Type B pancreatic cell (in vitro differentiated cells): ENCODE measurements around the gene COP1. TPM values are rescaled to one million over a fixed set of nuclear protein-coding genes. Genes with fewer than 3 reads are reported as not detected.

ENCODE experiments used
- DNase-seq: peaks from one replicate; pipeline ENCODE4 v3.0.0; 2021; ENCODE audit warnings: mixed read lengths; ENCODE audit not compliant: unreplicated experiment; ENCODE audit errors: extremely low spot score
- H3K27ac Mint-ChIP-seq: 2 replicates; pipeline ENCODE4 v1.8.0; 2021; ENCODE audit warnings: mild to moderate bottlenecking, mixed read lengths
- H3K27me3 Mint-ChIP-seq: 2 replicates; pipeline ENCODE4 v1.8.0; 2021; ENCODE audit warnings: mixed read lengths
- H3K36me3 Mint-ChIP-seq: 2 replicates; pipeline ENCODE4 v1.8.0; 2021; ENCODE audit warnings: mixed read lengths
- H3K4me1 Mint-ChIP-seq: one replicate; pipeline ENCODE4 v1.8.0; 2021; ENCODE audit warnings: mixed read lengths; ENCODE audit not compliant: unreplicated experiment
- H3K4me3 Mint-ChIP-seq: 2 replicates; pipeline ENCODE4 v1.8.0; 2021; ENCODE audit warnings: mild to moderate bottlenecking, mixed read lengths
- H3K9me3 Mint-ChIP-seq: 2 replicates; pipeline ENCODE4 v1.8.0; 2021; ENCODE audit warnings: mixed read lengths
- total RNA-seq: library from RNA; stranded (reverse); gene quantifications from 2 replicates; pipeline ENCODE4 v1.2.1, GENCODE V29; 2021; ENCODE audit warnings: low replicate concordance
- TF ChIP-seq, protein P1 (sequence below): fragments of 200-600 bp; sonication (generic); conservative IDR thresholded peaks from 2 replicates; pipeline ENCODE4 v1.5.0; 2021; ENCODE audit warnings: antibody characterized with exemption, mild to moderate bottlenecking

Gene COP1
- total RNA-seq, 1 donor from 2014 or later: 43.9 TPM

- Mint-ChIP-seq H3K27me3 (no peaks in the 10 kb centered on the region), H3K4me3 (no peak overlapping the region), H3K4me1 (no peaks in the 10 kb centered on the region), H3K36me3 (peaks cover 6% of the 10 kb centered on the region), H3K27ac (no peak overlapping the region), H3K9me3 (no peaks in the 10 kb centered on the region)
- TF ChIP-seq, protein P1, sequence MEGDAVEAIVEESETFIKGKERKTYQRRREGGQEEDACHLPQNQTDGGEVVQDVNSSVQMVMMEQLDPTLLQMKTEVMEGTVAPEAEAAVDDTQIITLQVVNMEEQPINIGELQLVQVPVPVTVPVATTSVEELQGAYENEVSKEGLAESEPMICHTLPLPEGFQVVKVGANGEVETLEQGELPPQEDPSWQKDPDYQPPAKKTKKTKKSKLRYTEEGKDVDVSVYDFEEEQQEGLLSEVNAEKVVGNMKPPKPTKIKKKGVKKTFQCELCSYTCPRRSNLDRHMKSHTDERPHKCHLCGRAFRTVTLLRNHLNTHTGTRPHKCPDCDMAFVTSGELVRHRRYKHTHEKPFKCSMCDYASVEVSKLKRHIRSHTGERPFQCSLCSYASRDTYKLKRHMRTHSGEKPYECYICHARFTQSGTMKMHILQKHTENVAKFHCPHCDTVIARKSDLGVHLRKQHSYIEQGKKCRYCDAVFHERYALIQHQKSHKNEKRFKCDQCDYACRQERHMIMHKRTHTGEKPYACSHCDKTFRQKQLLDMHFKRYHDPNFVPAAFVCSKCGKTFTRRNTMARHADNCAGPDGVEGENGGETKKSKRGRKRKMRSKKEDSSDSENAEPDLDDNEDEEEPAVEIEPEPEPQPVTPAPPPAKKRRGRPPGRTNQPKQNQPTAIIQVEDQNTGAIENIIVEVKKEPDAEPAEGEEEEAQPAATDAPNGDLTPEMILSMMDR: no peak
- DNase-seq: no peak
These were observed 155.1 kb downstream of the COP1 start for GRCh38 chr1:176051902-176052518.

- Mint-ChIP-seq H3K4me1 (no peaks in the 10 kb centered on the region), H3K27me3 (no peaks in the 10 kb centered on the region), H3K9me3 (no peaks in the 10 kb centered on the region), H3K4me3 (no peak overlapping the region), H3K27ac (no peak overlapping the region), H3K36me3 (peaks cover 3% of the 10 kb centered on the region)
- TF ChIP-seq, protein P1: no peak
- DNase-seq: no peak
These were observed 155.7 kb downstream of the COP1 start for GRCh38 chr1:176051402-176051801.

DNA sequence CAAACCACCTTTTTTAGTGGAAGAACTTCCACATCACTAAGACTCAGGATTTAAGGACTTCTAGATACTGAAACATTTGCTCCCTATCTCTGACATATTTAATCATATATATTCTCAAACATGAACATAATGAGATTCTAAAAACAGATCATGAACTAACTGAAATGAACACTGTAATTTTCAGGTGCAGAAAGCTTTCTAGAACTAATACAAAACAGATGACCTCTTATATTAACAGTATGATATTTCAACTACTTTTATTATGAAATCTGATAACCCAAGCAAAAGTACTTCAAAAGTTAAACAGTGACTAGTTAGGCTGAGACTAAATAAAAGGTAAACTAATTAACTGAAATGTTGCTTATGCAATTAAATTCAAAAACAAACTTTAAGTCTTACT lies 157.5 kb downstream of the COP1 start:
- no peaks in the 10 kb centered on the region for H3K9me3 Mint-ChIP-seq
- no peak for DNase-seq
- H3K36me3 Mint-ChIP-seq: no peaks in the 10 kb centered on the region
- no peaks in the 10 kb centered on the region for H3K27me3 Mint-ChIP-seq
- TF ChIP-seq, protein P1: no peak
- H3K4me1 Mint-ChIP-seq: no peaks in the 10 kb centered on the region
- no peak overlapping the region for H3K27ac Mint-ChIP-seq
- no peak overlapping the region for H3K4me3 Mint-ChIP-seq

GRCh38 chr1:176046926-176047325 lies 160.2 kb downstream of the COP1 start:
- no peaks in the 10 kb centered on the region for H3K9me3 Mint-ChIP-seq
- H3K4me1 Mint-ChIP-seq: no peaks in the 10 kb centered on the region
- H3K27me3 Mint-ChIP-seq: no peaks in the 10 kb centered on the region
- TF ChIP-seq, protein P1: no peak
- no peak for DNase-seq
- no peak overlapping the region for H3K27ac Mint-ChIP-seq
- no peak overlapping the region for H3K4me3 Mint-ChIP-seq
- H3K36me3 Mint-ChIP-seq: peaks cover 4% of the 10 kb centered on the region

DNA sequence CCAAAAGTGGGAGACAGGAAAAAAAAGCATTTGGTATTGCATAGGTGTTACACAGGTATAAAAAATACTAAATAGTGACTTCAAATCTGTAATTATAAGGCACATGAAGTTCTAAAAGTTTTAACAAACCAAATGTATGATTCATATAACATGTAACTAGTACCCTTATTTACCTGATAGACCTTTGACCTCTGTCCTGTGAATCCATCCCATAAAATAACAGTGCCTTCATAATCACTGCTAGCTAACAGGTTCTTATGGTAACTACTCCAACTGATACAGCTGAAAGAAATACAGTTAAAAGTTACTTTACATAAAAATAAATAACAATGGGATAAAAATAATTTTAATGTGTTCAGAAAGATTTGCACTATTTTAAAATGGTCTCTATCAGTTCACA lies 163.5 kb downstream of the COP1 start:
- no peak for DNase-seq
- H3K4me3 Mint-ChIP-seq: no peak overlapping the region
- no peaks in the 10 kb centered on the region for H3K27me3 Mint-ChIP-seq
- TF ChIP-seq, protein P1: no peak
- peaks cover 13% of the 10 kb centered on the region for H3K36me3 Mint-ChIP-seq
- no peaks in the 10 kb centered on the region for H3K9me3 Mint-ChIP-seq
- H3K27ac Mint-ChIP-seq: no peak overlapping the region
- H3K4me1 Mint-ChIP-seq: no peaks in the 10 kb centered on the region

- Mint-ChIP-seq H3K27ac (no peak overlapping the region), H3K4me1 (no peaks in the 10 kb centered on the region), H3K4me3 (no peak overlapping the region), H3K36me3 (peaks cover 16% of the 10 kb centered on the region), H3K9me3 (no peaks in the 10 kb centered on the region), H3K27me3 (no peaks in the 10 kb centered on the region)
- DNase-seq: no peak
- TF ChIP-seq, protein P1: no peak
These were observed 173.2 kb downstream of the COP1 start for GRCh38 chr1:176033881-176034280.
